H1 (cell line): Measurements from ENCODE around the gene SPDYE16. TPM values are rescaled to one million over a fixed set of nuclear protein-coding genes. Genes with fewer than 3 reads are reported as not detected.
"Not testable (repeated sequence)": the region's sequence is repeated elsewhere in the genome, so short reads cannot be mapped to it uniquely, and the experiment has no call there.

Source experiments
- CTCF ChIA-PET: fragments of 300-600 bp; sonication (Branson Sonifier 250); formaldehyde crosslinking; loops from one replicate; lab custom pipeline; 2021; ENCODE audit not compliant: partially characterized antibody; lab: Charles Lee
- POLR2A ChIA-PET: fragments of 300-600 bp; sonication (Branson Sonifier 250); formaldehyde crosslinking; loops from one replicate; lab custom pipeline; 2021; ENCODE audit warnings: inconsistent platforms; ENCODE audit not compliant: partially characterized antibody; lab: Charles Lee
- DNase-seq, 2 experiments: peaks; one replicate each; pipeline versions ENCODE4 v3.0.0 to v3.0.0-alpha.2; 2010 to 2022; ENCODE audit warnings: low spot score in 2 of 2, low read depth in 1 of 2, mixed read lengths in 1 of 2
- FAIRE-seq: peaks from 2 replicates; lab custom pipeline; 2011; peaks lifted over from hg19 to GRCh38; lab: Jason Lieb, UNC
- H2AFZ ChIP-seq: 2 replicates; pipeline ENCODE4 v1.8.1; 2012; ENCODE audit warnings: low read length, inconsistent platforms
- H2AK5ac ChIP-seq: 2 replicates; pipeline ENCODE4 v1.6.1; 2013; ENCODE audit warnings: low read depth, low read length
- H2BK120ac ChIP-seq: replicated peaks from 2 replicates; pipeline ENCODE3; 2013; ENCODE audit warnings: low read depth, low read length, inconsistent platforms
- H2BK12ac ChIP-seq: 2 replicates; pipeline ENCODE4 v1.6.1; 2013; ENCODE audit warnings: low read depth, low read length
- H2BK15ac ChIP-seq: 2 replicates; pipeline ENCODE4 v1.6.1; 2013; ENCODE audit warnings: low read length
- H2BK20ac ChIP-seq: 2 replicates; pipeline ENCODE4 v1.6.1; 2013; ENCODE audit warnings: low read length
- H2BK5ac ChIP-seq: 2 replicates; pipeline ENCODE4 v1.6.1; 2013; ENCODE audit warnings: low read depth, low read length
- H3K14ac ChIP-seq: 2 replicates; pipeline ENCODE4 v1.6.1; 2013; ENCODE audit warnings: inconsistent platforms; ENCODE audit not compliant: insufficient read length
- H3K18ac ChIP-seq: 2 replicates; pipeline ENCODE4 v1.6.1; 2013; ENCODE audit warnings: low read length; ENCODE audit errors: extremely low read depth
- H3K23ac ChIP-seq: 2 replicates; pipeline ENCODE4 v1.6.1; 2013; ENCODE audit warnings: inconsistent platforms; ENCODE audit not compliant: insufficient read length
- H3K23me2 ChIP-seq: 2 replicates; pipeline ENCODE4 v1.6.1; 2013; ENCODE audit warnings: low read depth, low read length
- H3K27ac ChIP-seq: 2 replicates; pipeline ENCODE4 v1.6.1; 2011; ENCODE audit warnings: low read depth, low read length, inconsistent platforms
- H3K27me3 ChIP-seq, 4 experiments: replicated peaks in 1 of 4; 1 replicate in 1 of 4; 2 replicates in 3 of 4; pipeline versions ENCODE4 v1.6.1 to v1.8.1; 2011 to 2013; ENCODE audit warnings: low read length in 3 of 4, mild to moderate bottlenecking in 3 of 4, inconsistent platforms in 2 of 4, mixed read lengths in 2 of 4, moderate library complexity in 1 of 4; ENCODE audit not compliant: control insufficient read depth in 3 of 4, insufficient read depth in 3 of 4; ENCODE audit errors: extremely low read depth in 1 of 4
- H3K36me3 ChIP-seq, 4 experiments: 2 replicates each; pipeline versions ENCODE4 v1.6.1 to v1.8.1; 2011 to 2013; ENCODE audit warnings: mild to moderate bottlenecking in 4 of 4, low read length in 3 of 4, moderate library complexity in 2 of 4, control low read depth in 1 of 4, inconsistent platforms in 1 of 4; ENCODE audit not compliant: insufficient read depth in 4 of 4, control insufficient read depth in 2 of 4
- H3K4ac ChIP-seq: replicated peaks from 2 replicates; pipeline ENCODE3; 2013; ENCODE audit warnings: low read length, low read depth, mixed read lengths, inconsistent platforms; ENCODE audit not compliant: insufficient read length
- H3K4me1 ChIP-seq, 4 experiments: replicated peaks in 1 of 4; 1 replicate in 1 of 4; 2 replicates in 3 of 4; pipeline versions ENCODE4 v1.6.1 to v1.8.1; 2011 to 2013; ENCODE audit warnings: low read length in 3 of 4, inconsistent platforms in 2 of 4, mixed read lengths in 1 of 4; ENCODE audit not compliant: insufficient read depth in 4 of 4, control insufficient read depth in 3 of 4
- H3K4me2 ChIP-seq, 2 experiments: 2 replicates each; pipeline versions ENCODE4 v1.6.1 to v1.8.1; 2011 to 2013; ENCODE audit warnings: low read depth in 2 of 2, low read length in 2 of 2, control low read depth in 1 of 2, inconsistent platforms in 1 of 2, mild to moderate bottlenecking in 1 of 2; ENCODE audit not compliant: insufficient read depth in 1 of 2
- H3K4me3 ChIP-seq, 4 experiments: fragments of 200-600, 300-600 bp in 1 of 4; sonication (generic), shearing (Covaris generic), sonication (Bioruptor Twin) in 1 of 4; 2 replicates each; pipeline versions ENCODE4 v1.5.1 to v1.8.1; 2011 to 2016; ENCODE audit warnings: low read length in 4 of 4, low read depth in 3 of 4, control low read depth in 2 of 4, inconsistent platforms in 2 of 4, mild to moderate bottlenecking in 2 of 4, mixed read lengths in 1 of 4, moderate library complexity in 1 of 4; ENCODE audit not compliant: insufficient read depth in 2 of 4; ENCODE audit errors: extremely low read depth in 1 of 4
- H3K56ac ChIP-seq: replicated peaks from 2 replicates; pipeline ENCODE3; 2013; ENCODE audit warnings: low read depth, mild to moderate bottlenecking, mixed read lengths, low read length, inconsistent platforms; ENCODE audit not compliant: insufficient read length
- H3K79me1 ChIP-seq: 2 replicates; pipeline ENCODE4 v1.6.1; 2013; ENCODE audit warnings: low read depth, low read length, control low read depth
- H3K79me2 ChIP-seq, 2 experiments: 2 replicates each; pipeline versions ENCODE4 v1.6.1 to v1.8.1; 2012 to 2013; ENCODE audit warnings: low read length in 2 of 2, mild to moderate bottlenecking in 2 of 2, inconsistent platforms in 1 of 2; ENCODE audit not compliant: insufficient read depth in 2 of 2, control insufficient read depth in 1 of 2
- H3K9ac ChIP-seq, 4 experiments: replicated peaks in 1 of 4; 1 replicate in 1 of 4; 2 replicates in 3 of 4; pipeline versions ENCODE4 v1.6.1 to v1.8.1; 2011 to 2013; ENCODE audit warnings: low read depth in 3 of 4, low read length in 3 of 4, control low read depth in 2 of 4, mild to moderate bottlenecking in 2 of 4, moderate library complexity in 2 of 4, inconsistent platforms in 1 of 4; ENCODE audit errors: extremely low read depth in 1 of 4
- H3K9me3 ChIP-seq, 2 experiments: 2 replicates each; pipeline versions ENCODE4 v1.6.1 to v1.8.1; 2012 to 2013; ENCODE audit warnings: mild to moderate bottlenecking in 2 of 2, moderate library complexity in 2 of 2, control low read depth in 1 of 2, inconsistent platforms in 1 of 2, low read depth in 1 of 2, low read length in 1 of 2, mixed read lengths in 1 of 2; ENCODE audit not compliant: insufficient read depth in 2 of 2
- H4K20me1 ChIP-seq, 2 experiments: replicated peaks in 1 of 2; 2 replicates each; pipeline versions ENCODE3 to v1.8.1; 2011 to 2013; ENCODE audit warnings: inconsistent platforms in 2 of 2, low read length in 2 of 2, mild to moderate bottlenecking in 1 of 2; ENCODE audit not compliant: insufficient read depth in 2 of 2, control insufficient read depth in 1 of 2
- H4K5ac ChIP-seq: 2 replicates; pipeline ENCODE4 v1.6.1; 2013; ENCODE audit warnings: low read length, low read depth, mixed read lengths, inconsistent platforms; ENCODE audit not compliant: insufficient read length
- H4K8ac ChIP-seq: 2 replicates; pipeline ENCODE4 v1.8.0; 2013; ENCODE audit warnings: mild to moderate bottlenecking, moderate library complexity, low read length, inconsistent platforms; ENCODE audit not compliant: insufficient read depth; ENCODE audit errors: extremely low read depth
- H4K91ac ChIP-seq: replicated peaks from 2 replicates; pipeline ENCODE3; 2013; ENCODE audit warnings: low read length, mixed read lengths, inconsistent platforms; ENCODE audit not compliant: insufficient read length
- WGBS, 2 experiments: shearing (Covaris generic) in 1 of 2; methylation state at CpG; one replicate each; pipeline versions ENCODE4 v1.1.6 to v1.1.7; 2013 to 2015; ENCODE audit warnings: low lambda C conversion rate in 2 of 2, mixed read lengths in 2 of 2, inconsistent platforms in 1 of 2, low coverage in 1 of 2, missing lambda C conversion rate in 1 of 2; ENCODE audit not compliant: insufficient replicate concordance in 2 of 2, insufficient coverage in 1 of 2, insufficient read length in 1 of 2; ENCODE audit errors: extremely low coverage in 1 of 2, missing lambda C conversion rate in 1 of 2; 5-methylcytosine and 5-hydroxymethylcytosine counted together
- polyA plus RNA-seq, 7 experiments: library from polyadenylated mRNA; depleted of rRNA in 3 of 7; stranded (reverse) in 5 of 7; unstranded in 2 of 7; fragments of >200 nt in 5 of 7; fragments of 200-250 nt in 2 of 7; gene quantifications; 1 replicate in 5 of 7; 2 replicates in 1 of 7; 4 replicates in 1 of 7; pipeline versions ENCODE4 v1.2.1 to v1.2.3, GENCODE V29; 2011 to 2013; ENCODE audit warnings: missing spikeins in 2 of 7, mixed read lengths in 2 of 7
- total RNA-seq: library from RNA; stranded (reverse); fragmentation: NEBNext Ultra II Directional; extraction: Animal tissue kit (Norgen Biotek cat#: 25700); gene quantifications from 2 replicates; pipeline ENCODE4 v1.2.1, GENCODE V29; 2021

Gene SPDYE16
- total and polyA plus RNA-seq, 2 of the 8 experiments (the other 6 are each of a cell fraction or from before 2014, with no cell fraction given), result not detected

DNA sequence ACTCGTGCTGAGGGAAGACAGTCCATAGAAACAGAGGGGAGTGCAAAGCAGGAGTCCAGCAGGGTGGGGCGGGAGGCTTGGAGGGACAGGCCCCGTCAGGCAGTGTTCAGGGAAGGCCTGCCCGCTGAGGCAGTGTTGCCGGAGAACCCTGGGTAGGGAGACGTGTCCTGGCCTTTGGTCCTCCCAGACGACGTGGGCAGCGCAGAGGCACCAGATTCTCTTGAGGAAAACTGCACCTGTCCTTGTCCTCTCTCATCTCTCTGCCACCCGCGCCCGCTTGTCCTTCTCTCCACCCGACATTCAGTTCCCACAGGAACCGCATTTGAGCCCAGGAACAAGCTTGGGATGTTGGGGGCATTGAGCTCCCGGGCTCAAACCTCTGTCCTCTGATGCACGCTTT, 47.4 kb downstream of the SPDYE16 start:
- FAIRE-seq, H3K27ac ChIP-seq, H3K79me2 ChIP-seq, H2BK20ac ChIP-seq, H3K18ac ChIP-seq, H3K4me2 ChIP-seq, DNase-seq, H2BK120ac ChIP-seq, H4K5ac ChIP-seq, H3K9me3 ChIP-seq, H3K14ac ChIP-seq, H3K27me3 ChIP-seq, H3K56ac ChIP-seq, H3K4ac ChIP-seq, H3K9ac ChIP-seq, H2AFZ ChIP-seq, H4K91ac ChIP-seq, H2BK12ac ChIP-seq, H3K36me3 ChIP-seq, H3K79me1 ChIP-seq, H3K4me3 ChIP-seq, H3K23me2 ChIP-seq, POLR2A ChIA-PET, H2AK5ac ChIP-seq, CTCF ChIA-PET, H3K4me1 ChIP-seq, H4K20me1 ChIP-seq, H4K8ac ChIP-seq, H2BK15ac ChIP-seq, H2BK5ac ChIP-seq, H3K23ac ChIP-seq: not testable (repeated sequence)
- 96% methylated on average over 3 of the region's 16 CpGs; no CpG with 5 or more reads in 1 of the 2 experiments for WGBS, 2 experiments

DNA sequence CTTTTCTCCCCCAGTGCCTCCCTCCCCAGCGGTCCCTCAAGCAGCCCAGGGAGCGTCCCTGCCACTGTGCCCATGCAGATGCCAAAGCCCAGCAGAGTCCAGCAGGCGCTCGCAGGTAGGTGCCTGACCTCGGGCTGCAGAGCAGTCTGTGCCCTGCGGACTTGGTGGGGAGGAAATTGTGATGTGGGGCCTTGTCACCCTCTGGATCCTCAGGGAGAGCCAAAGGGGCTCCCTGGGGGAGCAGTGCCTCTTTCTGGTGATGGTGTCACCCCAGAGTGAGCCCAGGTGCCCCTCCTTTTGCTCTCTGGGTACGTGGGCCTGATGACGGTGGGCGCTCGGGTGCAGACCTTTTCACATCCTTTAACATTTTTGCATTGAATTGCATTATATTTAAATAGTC, 51.0 kb downstream of the SPDYE16 start:
- H3K79me1 ChIP-seq, H3K27ac ChIP-seq, H4K8ac ChIP-seq, POLR2A ChIA-PET, H3K56ac ChIP-seq, H2AFZ ChIP-seq, H3K79me2 ChIP-seq, H2BK12ac ChIP-seq, H2BK15ac ChIP-seq, H3K14ac ChIP-seq, H3K4me2 ChIP-seq, H3K23ac ChIP-seq, H3K27me3 ChIP-seq, H4K91ac ChIP-seq, H3K4me1 ChIP-seq, H2BK120ac ChIP-seq, H3K23me2 ChIP-seq, H3K9me3 ChIP-seq, H2BK5ac ChIP-seq, H3K18ac ChIP-seq, CTCF ChIA-PET, H3K4me3 ChIP-seq, DNase-seq, H3K36me3 ChIP-seq, H3K4ac ChIP-seq, H4K5ac ChIP-seq, H4K20me1 ChIP-seq, H2AK5ac ChIP-seq, FAIRE-seq, H3K9ac ChIP-seq, H2BK20ac ChIP-seq: not testable (repeated sequence)
- no CpG with 5 or more reads among the region's 10 CpGs for WGBS, 2 experiments
